CD4-positive, alpha-beta T cell treated with Interleukin-6 at 100 ng/mL for 8 hours (primary cell): Measurements from ENCODE around the gene TMUB1.

ENCODE experiments used
- DNase-seq: peaks from one replicate; pipeline ENCODE4 v3.0.0-alpha.2; 2020; ENCODE audit warnings: mixed read lengths, low spot score

The TMUB1 gene

GRCh38 chr7:151121380-151122170 is 38.3 kb upstream of the TMUB1 start:
- DNase-seq, result no peak

DNA sequence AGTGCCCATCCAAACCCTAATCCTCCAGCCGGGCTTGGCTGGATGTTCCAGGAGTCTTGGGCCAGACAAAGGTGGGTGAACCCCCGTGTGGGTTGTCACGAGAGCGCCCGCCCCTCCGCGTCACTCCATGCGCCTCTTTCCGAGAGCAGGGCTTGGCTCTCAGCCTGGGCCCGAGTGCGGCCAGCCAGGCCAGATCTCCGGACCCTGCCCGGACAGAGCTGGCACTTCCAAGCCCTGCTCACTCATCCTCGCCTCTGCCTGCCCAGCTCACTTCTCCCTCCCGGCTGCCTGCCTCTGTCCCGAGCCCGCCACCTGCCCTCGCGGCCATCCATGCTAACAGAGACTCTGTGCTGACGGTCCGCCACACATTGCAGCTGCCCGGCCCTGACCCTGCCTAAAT is 37.6 kb upstream of the TMUB1 start:
- no peak for DNase-seq

- no peak for DNase-seq
Observed at GRCh38 chr7:151119902-151120301, 36.6 kb upstream of the TMUB1 start.

- DNase-seq, result no peak
Observed at GRCh38 chr7:151119055-151119415, 35.7 kb upstream of the TMUB1 start.

DNA sequence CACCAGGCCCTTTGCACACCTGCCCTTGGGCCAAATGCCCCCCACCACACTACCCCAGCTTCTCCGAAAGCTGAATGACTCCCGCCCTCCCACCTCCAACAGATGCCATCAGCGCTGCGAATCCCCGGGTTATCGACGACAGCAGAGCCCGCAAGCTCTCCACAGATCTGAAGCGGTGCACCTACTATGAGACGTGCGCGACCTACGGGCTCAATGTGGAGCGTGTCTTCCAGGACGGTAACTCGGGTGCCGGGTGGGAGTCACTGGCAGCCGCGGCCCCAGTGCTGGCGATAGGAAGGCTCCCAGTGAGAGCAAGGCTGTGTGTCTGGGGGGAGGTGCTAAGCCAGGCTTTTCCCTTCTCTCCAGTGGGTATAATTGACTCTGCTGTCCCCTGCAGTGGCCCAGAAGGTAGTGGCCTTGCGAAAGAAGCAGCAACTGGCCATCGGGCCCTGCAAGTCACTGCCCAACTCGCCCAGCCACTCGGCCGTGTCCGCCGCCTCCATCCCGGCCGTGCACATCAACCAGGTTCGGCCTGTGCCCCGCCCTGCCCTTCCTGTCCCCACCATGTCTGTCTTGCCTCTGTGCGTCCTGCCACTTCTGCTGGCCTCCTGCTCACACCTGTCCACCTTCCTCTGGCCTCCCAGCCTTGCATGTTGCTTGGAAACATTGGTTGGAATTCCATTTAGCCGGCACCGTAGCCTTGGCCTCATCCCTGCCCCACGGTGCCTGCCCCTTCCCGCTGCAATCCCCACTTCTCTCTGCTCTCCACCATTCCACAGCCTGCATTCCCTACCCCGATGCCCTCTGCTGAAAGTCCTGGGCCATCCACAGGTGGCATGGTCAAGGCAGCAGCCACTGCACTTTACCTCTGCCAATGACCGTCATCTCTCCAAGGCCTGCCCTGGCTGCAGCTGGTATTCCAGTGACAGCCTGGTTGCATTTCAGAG is 35.1 kb upstream of the TMUB1 start:
- DNase-seq, result no peak

- peak; percentile 53 for DNase-seq
Observed at GRCh38 chr7:151117565-151117964, 34.3 kb upstream of the TMUB1 start.

- DNase-seq, result no peak
Observed at GRCh38 chr7:151116603-151117440, 33.5 kb upstream of the TMUB1 start.

DNA sequence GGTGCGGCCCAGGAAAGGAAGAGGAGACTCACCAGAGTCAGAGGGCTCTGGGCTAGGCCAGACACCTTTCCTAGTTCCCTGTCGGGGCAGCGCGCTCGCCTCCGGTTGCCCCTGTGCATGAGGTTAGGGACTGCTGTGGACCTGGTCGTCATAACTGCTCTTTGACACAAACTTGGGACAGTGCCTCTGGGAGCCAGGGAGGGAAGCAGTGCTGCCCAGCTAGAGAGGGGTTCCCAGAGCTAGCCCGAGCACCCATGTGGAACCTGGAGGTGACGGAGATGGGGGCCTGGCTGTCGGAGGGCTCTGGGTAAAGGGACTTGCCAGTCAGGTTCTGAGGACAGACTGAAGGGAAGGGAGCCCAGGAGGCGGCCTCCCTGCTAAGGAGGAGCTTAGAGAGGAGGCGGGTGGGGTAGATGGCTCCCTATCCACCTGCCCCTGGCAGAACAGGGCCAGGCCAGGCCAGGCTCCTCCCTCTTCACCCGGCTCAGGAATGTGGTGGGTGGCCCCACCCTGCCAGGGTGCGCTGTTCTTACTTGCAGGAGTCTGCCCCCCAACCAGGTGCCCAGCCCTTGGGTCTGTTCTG is 32.6 kb upstream of the TMUB1 start:
- no peak for DNase-seq

GRCh38 chr7:151115121-151115835 is 32.0 kb upstream of the TMUB1 start:
- no peak for DNase-seq

GRCh38 chr7:151114151-151115090 is 31.1 kb upstream of the TMUB1 start:
- no peak for DNase-seq

DNA sequence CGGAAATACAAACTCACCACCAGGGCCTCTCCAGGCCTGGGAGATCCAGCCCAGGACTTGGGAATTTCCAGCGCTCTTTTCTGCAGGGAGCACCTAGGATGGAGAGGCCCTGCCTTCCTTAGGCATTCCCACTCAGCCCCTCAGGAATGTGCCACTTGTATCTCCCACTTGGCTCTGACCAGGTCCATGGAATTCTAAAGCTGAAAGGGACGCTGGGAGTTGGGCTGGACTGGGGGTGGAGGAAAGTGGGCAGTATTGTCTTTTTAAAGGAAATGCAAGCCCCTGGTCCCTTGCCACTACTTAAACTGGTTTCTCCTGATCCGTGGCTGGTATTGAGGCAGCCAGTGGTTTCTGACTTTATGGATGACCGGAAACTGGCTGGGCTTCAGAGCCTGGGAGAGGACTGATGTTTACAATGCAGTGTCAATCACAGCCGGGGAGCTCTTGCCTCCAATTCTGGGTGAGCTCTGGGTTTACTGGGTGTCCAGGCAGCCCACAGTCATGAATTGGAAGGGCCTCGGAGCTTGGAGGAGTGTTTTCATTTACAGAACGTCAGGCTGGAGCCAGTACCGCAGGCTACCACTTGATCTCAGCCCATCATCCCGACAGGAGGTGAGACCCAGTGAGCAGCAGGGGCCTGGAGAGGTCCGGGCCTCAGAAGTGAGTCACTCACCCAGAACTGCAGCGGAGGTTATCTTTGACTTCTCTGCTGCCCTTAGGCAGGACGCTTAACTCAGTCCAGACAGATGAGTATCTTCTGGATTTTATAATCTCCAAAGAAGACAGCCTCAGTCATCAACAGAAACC is 30.3 kb upstream of the TMUB1 start:
- no peak for DNase-seq

DNA sequence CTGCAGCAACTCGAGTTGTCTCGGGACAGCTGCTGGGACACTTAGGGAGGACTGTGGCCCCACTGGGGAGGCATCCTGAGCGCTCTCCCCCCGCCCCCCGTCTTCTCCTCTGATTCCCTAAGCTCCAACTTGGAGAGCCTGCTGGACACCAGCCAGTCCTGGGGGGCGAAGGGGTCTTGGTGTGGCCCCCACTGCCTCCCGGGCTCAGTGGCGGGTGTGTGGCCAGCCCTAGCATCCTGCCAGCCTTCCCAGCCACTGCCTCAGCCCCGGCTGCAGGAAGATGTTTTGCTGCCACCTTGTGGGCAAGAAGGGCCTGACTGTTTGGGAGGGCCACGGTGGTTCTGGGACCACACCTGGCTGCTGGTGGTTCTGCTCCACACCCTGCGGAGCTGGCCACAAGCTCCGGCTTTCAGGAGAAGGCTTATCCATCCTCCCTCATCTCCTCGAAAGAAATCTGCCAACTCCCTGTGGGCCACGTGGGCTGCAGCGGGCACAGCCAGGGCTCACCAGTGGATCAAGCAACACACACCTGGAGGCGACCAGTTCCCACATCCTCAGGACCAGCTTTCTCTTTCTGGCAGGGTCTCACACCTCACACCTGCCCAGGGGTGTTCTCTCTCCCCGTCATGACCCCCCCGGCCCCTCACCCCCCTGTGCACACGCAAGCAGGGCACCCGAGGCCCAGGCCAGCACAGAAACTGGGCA is 27.8 kb upstream of the TMUB1 start:
- peak; percentile 74 for DNase-seq

- DNase-seq, result no peak
Observed at GRCh38 chr7:151110236-151110940, 27.1 kb upstream of the TMUB1 start.

DNA sequence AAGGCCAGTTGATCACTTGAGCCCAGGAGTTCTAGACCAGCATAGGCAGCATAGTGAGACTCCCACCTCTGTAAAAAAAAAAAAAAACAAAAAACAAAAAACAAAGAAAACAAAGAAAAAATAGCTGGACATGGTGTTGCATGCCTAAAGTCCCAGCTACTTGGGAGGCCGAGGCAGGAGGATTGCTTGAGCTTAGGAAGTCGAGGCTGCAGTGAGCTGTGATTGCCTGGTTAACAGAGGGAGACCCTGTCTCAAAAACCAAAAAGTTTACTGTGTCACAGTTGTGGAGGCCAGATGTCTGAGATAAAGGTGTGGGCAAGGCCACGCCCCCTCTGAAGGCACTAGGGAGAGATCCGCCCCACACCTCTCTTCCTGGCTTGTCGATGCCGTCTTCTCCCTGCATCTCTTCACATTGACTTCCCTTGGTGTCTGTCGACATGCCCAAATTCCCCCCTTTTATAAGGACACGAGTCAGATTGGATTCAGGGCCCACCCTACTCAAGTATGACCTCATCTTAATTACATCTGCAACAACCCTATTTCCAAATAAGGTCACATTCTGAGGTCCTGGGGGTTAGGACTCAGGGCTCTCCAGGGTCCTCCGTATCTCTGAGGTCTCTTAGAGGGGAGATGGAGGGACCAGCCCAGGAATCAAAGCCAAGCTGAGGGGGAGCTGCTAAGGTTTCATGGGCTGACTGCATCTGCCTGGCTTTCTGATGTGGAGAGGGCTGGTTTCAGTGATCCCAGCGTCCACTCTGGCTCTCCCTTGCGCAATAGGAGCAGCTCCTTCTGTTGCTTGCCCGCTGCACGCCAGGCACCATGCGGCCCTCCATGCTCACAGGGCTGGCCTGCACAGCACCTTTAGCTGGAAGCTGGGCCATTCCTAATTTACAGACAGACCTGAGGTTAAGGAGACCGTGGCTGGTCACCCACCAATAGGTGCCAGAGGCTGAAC is 26.1 kb upstream of the TMUB1 start:
- DNase-seq, result no peak

GRCh38 chr7:151107882-151108281 is 24.6 kb upstream of the TMUB1 start:
- no peak for DNase-seq

- DNase-seq, result no peak
Observed at GRCh38 chr7:151104411-151105235, 21.3 kb upstream of the TMUB1 start.
